Liver (tissue), 9 donors: Measurements from ENCODE around the gene SLC25A6. TPM values are rescaled to one million over a fixed set of nuclear protein-coding genes. Genes with fewer than 3 reads are reported as not detected.
"Not testable (repeated sequence)": the region's sequence is repeated elsewhere in the genome, so short reads cannot be mapped to it uniquely, and the experiment has no call there.

Experiments
- DNase-seq: peaks from one replicate; pipeline ENCODE4 v3.0.0-alpha.2; 2017; ENCODE audit warnings: low spot score
- H3K27ac ChIP-seq, 2 donors: one replicate each; pipeline ENCODE4 v1.7.0; 2013; ENCODE audit warnings: inconsistent platforms in 2 of 2, low read length in 2 of 2, control low read depth in 1 of 2, low read depth in 1 of 2, mild to moderate bottlenecking in 1 of 2
- H3K27me3 ChIP-seq, 4 donors: one replicate each; pipeline versions ENCODE4 v1.6.1 to v1.7.0; 2013; ENCODE audit warnings: low read length in 3 of 4, inconsistent platforms in 1 of 4, mild to moderate bottlenecking in 1 of 4, moderate library complexity in 1 of 4; ENCODE audit not compliant: control insufficient read depth in 4 of 4, insufficient read depth in 4 of 4
- H3K36me3 ChIP-seq, 4 donors: one replicate each; pipeline versions ENCODE4 v1.6.1 to v1.7.0; 2013; ENCODE audit warnings: low read length in 3 of 4, mild to moderate bottlenecking in 3 of 4, low read depth in 1 of 4, moderate library complexity in 1 of 4; ENCODE audit not compliant: control insufficient read depth in 4 of 4, insufficient read depth in 3 of 4
- H3K4me1 ChIP-seq, 4 donors: one replicate each; pipeline versions ENCODE4 v1.6.1 to v1.7.0; 2013; ENCODE audit warnings: low read length in 3 of 4, mild to moderate bottlenecking in 3 of 4, moderate library complexity in 1 of 4; ENCODE audit not compliant: control insufficient read depth in 4 of 4, insufficient read depth in 4 of 4
- H3K4me3 ChIP-seq, 3 donors: one replicate each; pipeline versions ENCODE4 v1.6.1 to v1.7.0; 2013; ENCODE audit warnings: low read length in 3 of 3, control low read depth in 1 of 3, low read depth in 1 of 3, mild to moderate bottlenecking in 1 of 3
- H3K9ac ChIP-seq, 2 donors: one replicate each; pipeline ENCODE4 v1.7.0; 2013; ENCODE audit warnings: low read length in 2 of 2, mild to moderate bottlenecking in 2 of 2, moderate library complexity in 2 of 2, control low read depth in 1 of 2, low read depth in 1 of 2
- H3K9me3 ChIP-seq, 4 donors: one replicate each; pipeline versions ENCODE4 v1.6.1 to v1.7.0; 2013; ENCODE audit warnings: low read length in 3 of 4; ENCODE audit not compliant: control insufficient read depth in 4 of 4
- FOXA1 ChIP-seq: IDR thresholded peaks from 2 replicates; pipeline ENCODE4 v1.6.1; 2016; ENCODE audit warnings: antibody characterized with exemption
- FOXA2 ChIP-seq: IDR thresholded peaks from 2 replicates; pipeline ENCODE4 v1.6.1; 2016; ENCODE audit warnings: antibody characterized with exemption
- GABPA ChIP-seq, 2 donors: IDR thresholded peaks in 1 of 2; conservative IDR thresholded peaks in 1 of 2; 2 replicates each; pipeline ENCODE4 v1.6.1; 2016; ENCODE audit warnings: antibody characterized with exemption in 2 of 2, mild to moderate bottlenecking in 1 of 2, moderate library complexity in 1 of 2
- HNF4A ChIP-seq, 2 donors: conservative IDR thresholded peaks; 2 replicates each; pipeline ENCODE4 v1.6.1; 2016; ENCODE audit warnings: antibody characterized with exemption in 2 of 2, mild to moderate bottlenecking in 2 of 2
- HNF4G ChIP-seq: IDR thresholded peaks from 2 replicates; pipeline ENCODE4 v1.6.1; 2016; ENCODE audit warnings: antibody characterized with exemption
- JUND ChIP-seq, 2 donors: IDR thresholded peaks; 2 replicates each; pipeline ENCODE4 v1.6.1; 2016; ENCODE audit warnings: antibody characterized with exemption in 2 of 2
- RXRA ChIP-seq, 2 donors: IDR thresholded peaks; 2 replicates each; pipeline ENCODE4 v1.6.1; 2017 to 2018; ENCODE audit warnings: antibody characterized with exemption in 2 of 2, mild to moderate bottlenecking in 1 of 2
- TAF1 ChIP-seq: conservative IDR thresholded peaks from 2 replicates; pipeline ENCODE4 v1.6.1; 2016; ENCODE audit warnings: antibody characterized with exemption, mild to moderate bottlenecking
- WGBS: extraction: QIAGEN DNeasy Blood & Tissue Kit; methylation state at CpG from one replicate; pipeline ENCODE4 v1.1.7; 2013; 5-methylcytosine and 5-hydroxymethylcytosine counted together
- polyA plus RNA-seq, 2 donors: library from polyadenylated mRNA; stranded (reverse) in 1 of 2; unstranded in 1 of 2; fragments of 200-250 nt in 1 of 2; fragments of >200 nt in 1 of 2; fragmentation: Nextera tagmentation in 1 of 2; extraction: Ambion mirVana in 1 of 2; gene quantifications; one replicate each; pipeline versions ENCODE4 v1.2.1 to v1.2.3, GENCODE V29; 2013 to 2015
- total RNA-seq, 2 donors: library from RNA; depleted of rRNA; stranded (reverse); fragments of >200 nt; gene quantifications; one replicate each; pipeline ENCODE4 v1.2.3, GENCODE V29; 2014
- TF ChIP-seq, protein P1 (sequence below): fragments of 150-350 bp; IDR thresholded peaks from 2 replicates; pipeline ENCODE4 v1.5.1; 2017; ENCODE audit warnings: improper control_type of control experiment, low read depth, low read length; ENCODE audit not compliant: missing input control
- TF ChIP-seq, protein P2 (sequence below): IDR thresholded peaks from 2 replicates; pipeline ENCODE4 v1.6.1; 2016; ENCODE audit warnings: antibody characterized with exemption
- TF ChIP-seq, protein P3 (sequence below): IDR thresholded peaks from 2 replicates; pipeline ENCODE4 v1.6.1; 2016; ENCODE audit warnings: antibody characterized with exemption
- TF ChIP-seq, protein P4 (sequence below): IDR thresholded peaks from 2 replicates; pipeline ENCODE4 v1.6.1; 2016; ENCODE audit warnings: antibody characterized with exemption, mild to moderate bottlenecking
- donor health status: healthy.
- donor health status: healthy.
- donor health status: healthy.
- donor health status: healthy.
- donor health status: healthy.

SLC25A6 gene
- total and polyA plus RNA-seq, 4 donors, result 44.8 to 110 (median 64.0) TPM

DNA sequence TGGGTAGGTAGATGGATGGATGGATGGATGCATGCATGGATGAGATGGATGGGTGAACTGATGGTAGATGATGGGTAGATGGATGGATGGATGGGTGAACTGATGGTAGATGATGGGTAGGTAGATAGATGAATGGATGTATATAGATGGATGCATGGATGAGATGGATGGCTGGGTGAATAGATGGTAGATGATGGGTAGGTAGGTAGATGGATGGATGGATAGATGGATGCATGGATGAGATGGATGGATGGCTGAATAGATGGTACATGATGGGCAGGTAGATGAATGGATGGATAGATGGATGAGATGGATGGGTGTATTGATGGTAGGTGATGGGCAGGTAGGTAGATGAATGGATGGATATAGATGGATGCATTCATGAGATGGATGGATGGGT lies 15.1 kb upstream of the SLC25A6 start:
- no peak overlapping the region for H3K9ac ChIP-seq
- TF ChIP-seq, protein P1, sequence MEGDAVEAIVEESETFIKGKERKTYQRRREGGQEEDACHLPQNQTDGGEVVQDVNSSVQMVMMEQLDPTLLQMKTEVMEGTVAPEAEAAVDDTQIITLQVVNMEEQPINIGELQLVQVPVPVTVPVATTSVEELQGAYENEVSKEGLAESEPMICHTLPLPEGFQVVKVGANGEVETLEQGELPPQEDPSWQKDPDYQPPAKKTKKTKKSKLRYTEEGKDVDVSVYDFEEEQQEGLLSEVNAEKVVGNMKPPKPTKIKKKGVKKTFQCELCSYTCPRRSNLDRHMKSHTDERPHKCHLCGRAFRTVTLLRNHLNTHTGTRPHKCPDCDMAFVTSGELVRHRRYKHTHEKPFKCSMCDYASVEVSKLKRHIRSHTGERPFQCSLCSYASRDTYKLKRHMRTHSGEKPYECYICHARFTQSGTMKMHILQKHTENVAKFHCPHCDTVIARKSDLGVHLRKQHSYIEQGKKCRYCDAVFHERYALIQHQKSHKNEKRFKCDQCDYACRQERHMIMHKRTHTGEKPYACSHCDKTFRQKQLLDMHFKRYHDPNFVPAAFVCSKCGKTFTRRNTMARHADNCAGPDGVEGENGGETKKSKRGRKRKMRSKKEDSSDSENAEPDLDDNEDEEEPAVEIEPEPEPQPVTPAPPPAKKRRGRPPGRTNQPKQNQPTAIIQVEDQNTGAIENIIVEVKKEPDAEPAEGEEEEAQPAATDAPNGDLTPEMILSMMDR, result no peak
- TF ChIP-seq JUND (IDR thresholded peaks at IDR 0.05) (no peak), HNF4G (no peak)
- H3K27me3 ChIP-seq, result no peaks in the 10 kb centered on the region
- DNase-seq, result no peak
- no peak overlapping the region for H3K27ac ChIP-seq
- peaks cover 8 to 63% (median 45%) of the 10 kb centered on the region in 4 donors for H3K36me3 ChIP-seq
- H3K4me1 ChIP-seq, result no peaks in the 10 kb centered on the region
- H3K9me3 ChIP-seq, result no peaks in the 10 kb centered on the region
- no peak overlapping the region for H3K4me3 ChIP-seq

DNA sequence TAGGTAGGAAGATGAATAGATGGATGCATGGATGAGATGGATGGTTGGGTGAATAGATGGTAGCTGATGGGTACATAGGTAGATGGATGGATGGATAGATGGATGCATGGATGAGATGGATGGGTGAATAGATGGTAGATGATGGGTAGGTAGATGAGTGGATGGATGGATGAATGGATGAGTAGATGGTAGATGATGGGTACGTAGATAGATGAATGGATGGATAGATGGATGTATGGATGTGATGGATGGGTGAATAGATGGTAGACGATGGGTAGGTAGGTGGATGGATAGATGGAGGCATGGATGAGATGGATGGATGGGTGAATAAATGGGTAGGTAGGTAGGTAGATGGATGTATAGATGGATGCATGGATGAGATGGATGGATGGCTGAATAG lies 13.9 kb upstream of the SLC25A6 start:
- not testable (repeated sequence) for H3K27ac ChIP-seq, H3K4me3 ChIP-seq, H3K4me1 ChIP-seq, H3K27me3 ChIP-seq, H3K9me3 ChIP-seq, DNase-seq, H3K9ac ChIP-seq
- WGBS, result 100% methylated on average over 2 of the region's 2 CpGs
- H3K36me3 ChIP-seq, result peaks cover 6 to 64% (median 42%) of the 10 kb centered on the region in 4 donors

DNA sequence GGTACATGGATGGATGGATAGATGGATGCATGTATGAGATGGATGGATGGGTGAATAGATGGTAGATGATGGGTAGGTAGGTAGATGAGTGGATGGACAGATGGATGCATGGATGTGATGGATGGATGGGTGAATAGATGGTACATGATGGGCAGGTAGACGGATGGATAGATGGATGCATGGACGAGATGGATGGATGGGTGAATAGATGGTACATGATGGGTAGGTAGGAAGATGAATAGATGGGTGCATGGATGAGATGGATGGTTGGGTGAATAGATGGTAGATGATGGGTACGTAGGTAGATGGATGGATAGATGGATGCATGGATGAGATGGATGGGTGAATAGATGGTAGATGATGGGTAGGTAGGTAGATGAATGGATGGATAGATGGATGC lies 12.0 kb upstream of the SLC25A6 start:
- WGBS, result 98% methylated on average over 3 of the region's 3 CpGs

DNA sequence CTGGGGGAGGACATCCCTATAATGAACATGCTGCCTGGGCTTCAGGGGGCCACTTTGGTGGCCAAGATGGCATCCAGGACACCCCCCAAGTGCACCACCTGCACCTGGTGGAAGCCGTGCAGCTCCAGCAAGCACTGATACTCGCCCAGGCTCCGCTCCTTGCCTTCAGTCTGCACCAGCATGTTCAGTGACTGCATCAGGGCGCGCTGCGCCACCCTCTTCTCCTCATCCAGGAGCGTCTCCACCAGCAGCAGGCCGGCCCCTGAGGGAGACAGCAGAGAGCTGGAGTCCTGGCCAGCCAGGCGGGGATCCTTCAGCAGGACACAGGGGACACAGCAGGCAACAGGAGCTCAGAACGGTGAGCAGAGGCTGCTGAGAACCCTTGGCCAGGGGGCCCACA lies 11.3 kb upstream of the SLC25A6 start:
- TF ChIP-seq GABPA (IDR thresholded peaks at IDR 0.05 in 1 of 2, conservative IDR thresholded peaks at IDR 0.05 in 1 of 2) (no peak), FOXA1 (no peak), HNF4A (conservative IDR thresholded peaks at IDR 0.05) (no peak), FOXA2 (no peak), TAF1 (no peak), RXRA (IDR thresholded peaks at IDR 0.05) (no peak)
- TF ChIP-seq, protein P2, sequence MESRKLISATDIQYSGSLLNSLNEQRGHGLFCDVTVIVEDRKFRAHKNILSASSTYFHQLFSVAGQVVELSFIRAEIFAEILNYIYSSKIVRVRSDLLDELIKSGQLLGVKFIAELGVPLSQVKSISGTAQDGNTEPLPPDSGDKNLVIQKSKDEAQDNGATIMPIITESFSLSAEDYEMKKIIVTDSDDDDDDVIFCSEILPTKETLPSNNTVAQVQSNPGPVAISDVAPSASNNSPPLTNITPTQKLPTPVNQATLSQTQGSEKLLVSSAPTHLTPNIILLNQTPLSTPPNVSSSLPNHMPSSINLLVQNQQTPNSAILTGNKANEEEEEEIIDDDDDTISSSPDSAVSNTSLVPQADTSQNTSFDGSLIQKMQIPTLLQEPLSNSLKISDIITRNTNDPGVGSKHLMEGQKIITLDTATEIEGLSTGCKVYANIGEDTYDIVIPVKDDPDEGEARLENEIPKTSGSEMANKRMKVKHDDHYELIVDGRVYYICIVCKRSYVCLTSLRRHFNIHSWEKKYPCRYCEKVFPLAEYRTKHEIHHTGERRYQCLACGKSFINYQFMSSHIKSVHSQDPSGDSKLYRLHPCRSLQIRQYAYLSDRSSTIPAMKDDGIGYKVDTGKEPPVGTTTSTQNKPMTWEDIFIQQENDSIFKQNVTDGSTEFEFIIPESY, result no peak
- TF ChIP-seq, protein P3, sequence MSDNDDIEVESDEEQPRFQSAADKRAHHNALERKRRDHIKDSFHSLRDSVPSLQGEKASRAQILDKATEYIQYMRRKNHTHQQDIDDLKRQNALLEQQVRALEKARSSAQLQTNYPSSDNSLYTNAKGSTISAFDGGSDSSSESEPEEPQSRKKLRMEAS, result no peak
- TF ChIP-seq, protein P1, result no peak
- TF ChIP-seq, protein P4, sequence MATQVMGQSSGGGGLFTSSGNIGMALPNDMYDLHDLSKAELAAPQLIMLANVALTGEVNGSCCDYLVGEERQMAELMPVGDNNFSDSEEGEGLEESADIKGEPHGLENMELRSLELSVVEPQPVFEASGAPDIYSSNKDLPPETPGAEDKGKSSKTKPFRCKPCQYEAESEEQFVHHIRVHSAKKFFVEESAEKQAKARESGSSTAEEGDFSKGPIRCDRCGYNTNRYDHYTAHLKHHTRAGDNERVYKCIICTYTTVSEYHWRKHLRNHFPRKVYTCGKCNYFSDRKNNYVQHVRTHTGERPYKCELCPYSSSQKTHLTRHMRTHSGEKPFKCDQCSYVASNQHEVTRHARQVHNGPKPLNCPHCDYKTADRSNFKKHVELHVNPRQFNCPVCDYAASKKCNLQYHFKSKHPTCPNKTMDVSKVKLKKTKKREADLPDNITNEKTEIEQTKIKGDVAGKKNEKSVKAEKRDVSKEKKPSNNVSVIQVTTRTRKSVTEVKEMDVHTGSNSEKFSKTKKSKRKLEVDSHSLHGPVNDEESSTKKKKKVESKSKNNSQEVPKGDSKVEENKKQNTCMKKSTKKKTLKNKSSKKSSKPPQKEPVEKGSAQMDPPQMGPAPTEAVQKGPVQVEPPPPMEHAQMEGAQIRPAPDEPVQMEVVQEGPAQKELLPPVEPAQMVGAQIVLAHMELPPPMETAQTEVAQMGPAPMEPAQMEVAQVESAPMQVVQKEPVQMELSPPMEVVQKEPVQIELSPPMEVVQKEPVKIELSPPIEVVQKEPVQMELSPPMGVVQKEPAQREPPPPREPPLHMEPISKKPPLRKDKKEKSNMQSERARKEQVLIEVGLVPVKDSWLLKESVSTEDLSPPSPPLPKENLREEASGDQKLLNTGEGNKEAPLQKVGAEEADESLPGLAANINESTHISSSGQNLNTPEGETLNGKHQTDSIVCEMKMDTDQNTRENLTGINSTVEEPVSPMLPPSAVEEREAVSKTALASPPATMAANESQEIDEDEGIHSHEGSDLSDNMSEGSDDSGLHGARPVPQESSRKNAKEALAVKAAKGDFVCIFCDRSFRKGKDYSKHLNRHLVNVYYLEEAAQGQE, result no peak
- Histone ChIP-seq H3K4me1 (no peaks in the 10 kb centered on the region), H3K9ac (no peak overlapping the region), H3K9me3 (no peaks in the 10 kb centered on the region), H3K27me3 (no peaks in the 10 kb centered on the region), H3K27ac (no peak overlapping the region), H3K4me3 (no peak overlapping the region), H3K36me3 (peaks cover 15 to 71% (median 44%) of the 10 kb centered on the region in 4 donors)
- no peak for DNase-seq
- WGBS, result 98% methylated on average over 10 of the region's 10 CpGs

More for the DNA sequence above, 12.0 kb upstream of the SLC25A6 start:
- not testable (repeated sequence) for H3K4me3 ChIP-seq, H3K9ac ChIP-seq, H3K9me3 ChIP-seq, H3K27me3 ChIP-seq, DNase-seq, H3K27ac ChIP-seq, H3K4me1 ChIP-seq
- peaks cover 9 to 71% (median 42%) of the 10 kb centered on the region in 4 donors for H3K36me3 ChIP-seq
